ENCODE results near the gene SLC12A8.

DNA sequence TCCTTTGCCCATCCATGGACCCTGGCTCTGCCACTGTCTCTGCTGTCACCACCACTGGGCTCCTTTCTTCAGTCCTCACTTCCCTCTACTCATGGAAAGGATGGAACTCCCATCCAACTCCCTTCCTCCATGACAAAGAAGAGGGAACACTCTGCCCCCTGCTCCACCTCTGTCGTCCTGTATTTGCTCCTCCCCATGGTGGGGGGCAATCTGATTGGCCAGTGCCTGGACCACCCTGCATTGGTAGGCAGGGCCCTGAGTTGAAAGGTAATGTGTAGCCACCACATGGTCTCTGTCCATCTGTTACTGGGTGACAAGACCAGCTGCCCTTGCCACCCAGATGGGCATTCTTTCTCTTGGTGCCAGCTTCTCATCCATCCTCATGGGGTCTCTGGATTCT lies 136.1 kb downstream of the SLC12A8 start:
- TF ChIP-seq, protein P1, sequence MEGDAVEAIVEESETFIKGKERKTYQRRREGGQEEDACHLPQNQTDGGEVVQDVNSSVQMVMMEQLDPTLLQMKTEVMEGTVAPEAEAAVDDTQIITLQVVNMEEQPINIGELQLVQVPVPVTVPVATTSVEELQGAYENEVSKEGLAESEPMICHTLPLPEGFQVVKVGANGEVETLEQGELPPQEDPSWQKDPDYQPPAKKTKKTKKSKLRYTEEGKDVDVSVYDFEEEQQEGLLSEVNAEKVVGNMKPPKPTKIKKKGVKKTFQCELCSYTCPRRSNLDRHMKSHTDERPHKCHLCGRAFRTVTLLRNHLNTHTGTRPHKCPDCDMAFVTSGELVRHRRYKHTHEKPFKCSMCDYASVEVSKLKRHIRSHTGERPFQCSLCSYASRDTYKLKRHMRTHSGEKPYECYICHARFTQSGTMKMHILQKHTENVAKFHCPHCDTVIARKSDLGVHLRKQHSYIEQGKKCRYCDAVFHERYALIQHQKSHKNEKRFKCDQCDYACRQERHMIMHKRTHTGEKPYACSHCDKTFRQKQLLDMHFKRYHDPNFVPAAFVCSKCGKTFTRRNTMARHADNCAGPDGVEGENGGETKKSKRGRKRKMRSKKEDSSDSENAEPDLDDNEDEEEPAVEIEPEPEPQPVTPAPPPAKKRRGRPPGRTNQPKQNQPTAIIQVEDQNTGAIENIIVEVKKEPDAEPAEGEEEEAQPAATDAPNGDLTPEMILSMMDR (IDR thresholded peaks at IDR 0.05) = no peak
- TF ChIP-seq EZH2phosphoT487 (IDR thresholded peaks at IDR 0.05) = no peak
- no peak for TF ChIP-seq EZH2 (IDR thresholded peaks at IDR 0.05)
